Spleen (tissue), 7 donors: ENCODE results near the gene TLR2.

Experiments
- POLR2A ChIP-seq, 3 donors: fragments of 450-650 bp; IDR thresholded peaks; one replicate each; pipeline ENCODE4 v1.5.1; 2017; ENCODE audit warnings: antibody characterized with exemption in 3 of 3, mild to moderate bottlenecking in 1 of 3
- POLR2AphosphoS5 ChIP-seq, 3 donors: sonication (generic); formaldehyde crosslinking; IDR thresholded peaks; one replicate each; pipeline ENCODE4 v1.5.1; 2017; ENCODE audit warnings: antibody characterized with exemption in 3 of 3
- TF ChIP-seq, protein P1 (sequence below), 11 experiments: fragments of 200-600 bp in 7 of 11; fragments of 450-650 bp in 4 of 11; sonication (generic) in 4 of 11; IDR thresholded peaks in 8 of 11; conservative IDR thresholded peaks in 3 of 11; 1 replicate in 7 of 11; 2 replicates in 4 of 11; pipeline versions ENCODE4 v1.4.0 to v1.8.0; 2016 to 2021; ENCODE audit warnings: antibody characterized with exemption in 11 of 11, inconsistent platforms in 4 of 11, mild to moderate bottlenecking in 1 of 11
- donor health status: DM: no; HTN: no; CAD: no; lungs with moderate emphysema.
- donor health status: DM: no; HTN: no; CAD: no.
- donor health status: DM: no; HTN: no; CAD: no.

DNA sequence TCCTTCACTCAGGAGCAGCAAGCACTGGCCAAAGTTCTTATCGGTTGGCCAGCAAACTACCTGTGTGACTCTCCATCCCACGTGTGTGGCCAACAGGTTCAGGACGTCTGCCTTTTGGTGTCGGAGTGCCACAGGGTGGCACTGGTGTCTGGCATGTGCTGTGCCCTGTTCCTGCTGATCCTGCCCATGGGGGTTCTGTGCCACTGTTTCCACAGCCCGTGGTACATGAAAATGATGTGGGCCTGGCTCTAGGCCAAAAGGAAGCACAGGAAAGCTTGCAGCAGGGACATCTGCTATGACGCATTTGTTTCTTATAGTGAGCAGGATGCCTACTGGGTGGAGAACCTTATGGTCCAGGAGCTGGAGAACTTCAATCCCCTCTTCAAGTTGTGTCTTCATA is 4.6 kb upstream of the TLR2 start:
- TF ChIP-seq, protein P1, sequence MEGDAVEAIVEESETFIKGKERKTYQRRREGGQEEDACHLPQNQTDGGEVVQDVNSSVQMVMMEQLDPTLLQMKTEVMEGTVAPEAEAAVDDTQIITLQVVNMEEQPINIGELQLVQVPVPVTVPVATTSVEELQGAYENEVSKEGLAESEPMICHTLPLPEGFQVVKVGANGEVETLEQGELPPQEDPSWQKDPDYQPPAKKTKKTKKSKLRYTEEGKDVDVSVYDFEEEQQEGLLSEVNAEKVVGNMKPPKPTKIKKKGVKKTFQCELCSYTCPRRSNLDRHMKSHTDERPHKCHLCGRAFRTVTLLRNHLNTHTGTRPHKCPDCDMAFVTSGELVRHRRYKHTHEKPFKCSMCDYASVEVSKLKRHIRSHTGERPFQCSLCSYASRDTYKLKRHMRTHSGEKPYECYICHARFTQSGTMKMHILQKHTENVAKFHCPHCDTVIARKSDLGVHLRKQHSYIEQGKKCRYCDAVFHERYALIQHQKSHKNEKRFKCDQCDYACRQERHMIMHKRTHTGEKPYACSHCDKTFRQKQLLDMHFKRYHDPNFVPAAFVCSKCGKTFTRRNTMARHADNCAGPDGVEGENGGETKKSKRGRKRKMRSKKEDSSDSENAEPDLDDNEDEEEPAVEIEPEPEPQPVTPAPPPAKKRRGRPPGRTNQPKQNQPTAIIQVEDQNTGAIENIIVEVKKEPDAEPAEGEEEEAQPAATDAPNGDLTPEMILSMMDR (IDR thresholded peaks at IDR 0.05 in 8 of 11, conservative IDR thresholded peaks at IDR 0.05 in 3 of 11): no peak
- TF ChIP-seq POLR2AphosphoS5 (IDR thresholded peaks at IDR 0.05) (peak in 1 of 3 donors; percentile 60), POLR2A (IDR thresholded peaks at IDR 0.05) (no peak)
